Measurements from ENCODE around the gene FHOD1. TPM values are rescaled to one million over a fixed set of nuclear protein-coding genes. Genes with fewer than 3 reads are reported as not detected.

FHOD1 gene
- polyA plus RNA-seq, 1 experiment = 21.2 TPM

GRCh38 chr16:67283826-67284555, 36.7 kb upstream of the FHOD1 start:
- Histone ChIP-seq H3K27me3 (ENCODE audit: control insufficient read depth, insufficient read depth, low read length) (no peaks in the 10 kb centered on the region), H3K27ac (ENCODE audit: low read depth, low read length) (peak overlapping the region; percentile 11), H3K4me3 (ENCODE audit: low read depth, low read length) (no peak overlapping the region), H3K9me3 (ENCODE audit: control insufficient read depth, insufficient read depth, low read length) (no peaks in the 10 kb centered on the region; the same call in 1 of the 2 replicates)
- TF ChIP-seq CTCF (IDR thresholded peaks at IDR 0.05; ENCODE audit: low read depth, low read length) = no peak
- POLR2A ChIA-PET = no interaction called here
- CTCF ChIA-PET = interaction anchor here (1.1 to 2.2 kb wide), 4 partner anchors 23 to 197 kb away, joined by 3 to 9 read pairs (median 4); partner anchors contain the start of genes ATP6V0D1 and ELMO3
- no peak for DNase-seq (ENCODE audit: low read depth, low spot score)

- no peak for TF ChIP-seq CTCF (IDR thresholded peaks at IDR 0.05; ENCODE audit: low read depth, low read length)
- Histone ChIP-seq H3K27ac (ENCODE audit: low read depth, low read length) (peak overlapping the region; percentile 11), H3K9me3 (ENCODE audit: control insufficient read depth, insufficient read depth, low read length) (no peaks in the 10 kb centered on the region; the same call in 1 of the 2 replicates), H3K4me3 (ENCODE audit: low read depth, low read length) (no peak overlapping the region), H3K27me3 (ENCODE audit: control insufficient read depth, insufficient read depth, low read length) (no peaks in the 10 kb centered on the region)
- ChIA-PET POLR2A (no interaction called here), CTCF (no interaction called here)
- DNase-seq (ENCODE audit: low read depth, low spot score) = no peak
Measured at GRCh38 chr16:67283039-67283825, 36.0 kb upstream of the FHOD1 start.

- H3K9me3 ChIP-seq (ENCODE audit: control insufficient read depth, insufficient read depth, low read length) = no peaks in the 10 kb centered on the region; the same call in 1 of the 2 replicates
- no peak overlapping the region for H3K27ac ChIP-seq (ENCODE audit: low read depth, low read length)
- DNase-seq (ENCODE audit: low read depth, low spot score) = no peak
- H3K27me3 ChIP-seq (ENCODE audit: control insufficient read depth, insufficient read depth, low read length) = no peaks in the 10 kb centered on the region
- ChIA-PET CTCF (no interaction called here), POLR2A (no interaction called here)
- TF ChIP-seq CTCF (IDR thresholded peaks at IDR 0.05; ENCODE audit: low read depth, low read length) = no peak
- no peak overlapping the region for H3K4me3 ChIP-seq (ENCODE audit: low read depth, low read length)
Measured at GRCh38 chr16:67282447-67282805, 35.1 kb upstream of the FHOD1 start.

GRCh38 chr16:67281536-67282446, 34.5 kb upstream of the FHOD1 start:
- ChIA-PET POLR2A (no interaction called here), CTCF (interaction anchor here (0.9 kb wide), 1 partner anchor 112 kb away, joined by 3 read pairs; the partner anchor contains the start of gene TPPP3)
- no peaks in the 10 kb centered on the region for H3K27me3 ChIP-seq (ENCODE audit: control insufficient read depth, insufficient read depth, low read length)
- H3K9me3 ChIP-seq (ENCODE audit: control insufficient read depth, insufficient read depth, low read length) = no peaks in the 10 kb centered on the region; the same call in 1 of the 2 replicates
- DNase-seq (ENCODE audit: low read depth, low spot score) = no peak
- TF ChIP-seq CTCF (IDR thresholded peaks at IDR 0.05; ENCODE audit: low read depth, low read length) = no peak
- no peak overlapping the region for H3K27ac ChIP-seq (ENCODE audit: low read depth, low read length)
- H3K4me3 ChIP-seq (ENCODE audit: low read depth, low read length) = no peak overlapping the region
